A549 (cell line): ENCODE data around the gene REELD1.

Experiments used
- EP300 ChIP-seq, 2 experiments: fragments of >200 bp; sonication (Bioruptor Twin); formaldehyde crosslinking; IDR thresholded peaks; 2 replicates in 1 of 2; 3 replicates in 1 of 2; pipeline ENCODE4 v1.6.1; 2016 to 2017
- ESRRA ChIP-seq: fragments of 150-350 bp; IDR thresholded peaks from 2 replicates; pipeline ENCODE4 v1.6.1; 2014; ENCODE audit warnings: mild to moderate bottlenecking, low read length, borderline replicate concordance
- HMGXB4 ChIP-seq: fragments of 250-450 bp; sonication (Bioruptor Pico); IDR thresholded peaks from 2 replicates; pipeline ENCODE4 v1.5.0; 2021; ENCODE audit warnings: mild to moderate bottlenecking, moderate library complexity, borderline replicate concordance
- POLR2A ChIP-seq: IDR thresholded peaks from 2 replicates; pipeline ENCODE4 v1.6.1; 2012; ENCODE audit warnings: mild to moderate bottlenecking, low read length
- SREBF2 ChIP-seq: fragments of 450-650 bp; IDR thresholded peaks from 2 replicates; pipeline ENCODE4 v1.6.1; 2014; ENCODE audit warnings: mild to moderate bottlenecking, moderate library complexity

GRCh38 chr4:146245850-146246249 is 31.5 kb downstream of the REELD1 start:
- no peak for TF ChIP-seq EP300 (IDR thresholded peaks at IDR 0.05)
- no peak for TF ChIP-seq HMGXB4 (CRISPR knock-in tag)
- no peak for TF ChIP-seq SREBF2
- TF ChIP-seq ESRRA, result no peak
- TF ChIP-seq POLR2A, result no peak
